Activated naive CD8-positive, alpha-beta T cell (primary cell): Measurements from ENCODE around the gene FSCN2.
"Not testable (repeated sequence)": the region's sequence is repeated elsewhere in the genome, so short reads cannot be mapped to it uniquely, and the experiment has no call there.

ENCODE experiments used
- H3K27ac Mint-ChIP-seq: one replicate; pipeline ENCODE4 v1.8.0; 2021; ENCODE audit warnings: mixed read lengths
- H3K27me3 Mint-ChIP-seq: one replicate; pipeline ENCODE4 v1.8.0; 2021; ENCODE audit warnings: mixed read lengths
- H3K36me3 Mint-ChIP-seq: one replicate; pipeline ENCODE4 v1.8.0; 2021; ENCODE audit warnings: mixed read lengths
- H3K4me1 Mint-ChIP-seq: one replicate; pipeline ENCODE4 v1.8.0; 2021; ENCODE audit warnings: low read depth, mixed read lengths
- H3K4me3 Mint-ChIP-seq: one replicate; pipeline ENCODE4 v1.8.0; 2021; ENCODE audit warnings: mild to moderate bottlenecking, mixed read lengths
- H3K9me3 Mint-ChIP-seq: one replicate; pipeline ENCODE4 v1.8.0; 2021; ENCODE audit warnings: low read depth, mixed read lengths

FSCN2 gene

DNA sequence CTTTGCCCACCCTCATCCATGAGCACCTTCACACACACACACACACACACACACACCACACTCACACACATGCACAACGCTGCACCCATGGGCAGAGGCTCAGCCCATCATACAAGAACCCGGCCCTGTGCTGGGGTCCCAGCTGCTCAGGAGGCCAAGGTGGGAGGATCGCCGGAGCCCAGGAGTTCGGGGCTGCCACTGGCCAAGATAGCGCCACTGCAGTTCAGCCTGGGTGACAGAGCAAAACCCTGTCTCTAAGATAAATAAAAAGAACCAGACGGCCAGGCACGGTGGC, 3.4 kb upstream of the FSCN2 start:
- no peaks in the 10 kb centered on the region for H3K36me3 Mint-ChIP-seq

GRCh38 chr17:81526662-81527571, 1.3 kb upstream of the FSCN2 start:
- Mint-ChIP-seq H3K27ac (no peak overlapping the region), H3K27me3 (peaks cover 2% of the 10 kb centered on the region), H3K4me1 (no peaks in the 10 kb centered on the region), H3K36me3 (no peaks in the 10 kb centered on the region), H3K4me3 (no peak overlapping the region), H3K9me3 (no peaks in the 10 kb centered on the region)

More for the DNA sequence above, 3.4 kb upstream of the FSCN2 start:
- Mint-ChIP-seq H3K9me3 (no peaks in the 10 kb centered on the region), H3K27ac (no peak overlapping the region), H3K27me3 (peaks cover 2% of the 10 kb centered on the region), H3K4me3 (no peak overlapping the region), H3K4me1 (peaks cover 3% of the 10 kb centered on the region)

DNA sequence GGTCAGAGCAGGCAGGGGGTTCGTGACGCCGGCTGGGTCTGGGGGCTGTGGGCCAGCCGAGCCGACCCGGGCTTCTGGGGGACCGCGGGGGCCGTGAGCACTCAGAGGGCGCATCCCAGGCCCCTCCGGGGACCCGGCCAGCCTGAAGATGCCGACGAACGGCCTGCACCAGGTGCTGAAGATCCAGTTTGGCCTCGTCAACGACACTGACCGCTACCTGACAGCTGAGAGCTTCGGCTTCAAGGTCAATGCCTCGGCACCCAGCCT, 140 bp downstream of the FSCN2 start:
- H3K27me3 Mint-ChIP-seq, result peaks cover 2% of the 10 kb centered on the region
- H3K4me3 Mint-ChIP-seq, result no peak overlapping the region
- no peaks in the 10 kb centered on the region for H3K9me3 Mint-ChIP-seq
- H3K36me3 Mint-ChIP-seq, result no peaks in the 10 kb centered on the region
- H3K4me1 Mint-ChIP-seq, result no peaks in the 10 kb centered on the region
- no peak overlapping the region for H3K27ac Mint-ChIP-seq

DNA sequence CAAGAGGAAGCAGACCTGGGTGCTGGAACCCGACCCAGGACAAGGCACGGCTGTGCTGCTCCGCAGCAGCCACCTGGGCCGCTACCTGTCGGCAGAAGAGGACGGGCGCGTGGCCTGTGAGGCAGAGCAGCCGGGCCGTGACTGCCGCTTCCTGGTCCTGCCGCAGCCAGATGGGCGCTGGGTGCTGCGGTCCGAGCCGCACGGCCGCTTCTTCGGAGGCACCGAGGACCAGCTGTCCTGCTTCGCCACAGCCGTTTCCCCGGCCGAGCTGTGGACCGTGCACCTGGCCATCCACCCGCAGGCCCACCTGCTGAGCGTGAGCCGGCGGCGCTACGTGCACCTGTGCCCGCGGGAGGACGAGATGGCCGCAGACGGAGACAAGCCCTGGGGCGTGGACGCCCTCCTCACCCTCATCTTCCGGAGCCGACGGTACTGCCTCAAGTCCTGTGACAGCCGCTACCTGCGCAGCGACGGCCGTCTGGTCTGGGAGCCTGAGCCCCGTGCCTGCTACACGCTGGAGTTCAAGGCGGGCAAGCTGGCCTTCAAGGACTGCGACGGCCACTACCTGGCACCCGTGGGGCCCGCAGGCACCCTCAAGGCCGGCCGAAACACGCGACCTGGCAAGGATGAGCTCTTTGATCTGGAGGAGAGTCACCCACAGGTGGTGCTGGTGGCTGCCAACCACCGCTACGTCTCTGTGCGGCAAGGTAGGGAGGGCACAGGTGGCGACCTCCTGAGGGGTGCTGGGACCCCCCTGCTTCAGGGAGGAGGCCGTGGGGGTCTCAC, 667 bp downstream of the FSCN2 start:
- no peaks in the 10 kb centered on the region for H3K4me1 Mint-ChIP-seq

GRCh38 chr17:81529437-81529803, 1.2 kb downstream of the FSCN2 start:
- Mint-ChIP-seq H3K4me1 (no peaks in the 10 kb centered on the region), H3K27ac (no peak overlapping the region), H3K9me3 (no peaks in the 10 kb centered on the region), H3K27me3 (peaks cover 3% of the 10 kb centered on the region), H3K36me3 (no peaks in the 10 kb centered on the region), H3K4me3 (no peak overlapping the region)

More for the DNA sequence above, 667 bp downstream of the FSCN2 start:
- H3K27me3 Mint-ChIP-seq, result peaks cover 3% of the 10 kb centered on the region
- H3K9me3 Mint-ChIP-seq, result no peaks in the 10 kb centered on the region
- no peak overlapping the region for H3K4me3 Mint-ChIP-seq
- H3K36me3 Mint-ChIP-seq, result no peaks in the 10 kb centered on the region
- H3K27ac Mint-ChIP-seq, result no peak overlapping the region

DNA sequence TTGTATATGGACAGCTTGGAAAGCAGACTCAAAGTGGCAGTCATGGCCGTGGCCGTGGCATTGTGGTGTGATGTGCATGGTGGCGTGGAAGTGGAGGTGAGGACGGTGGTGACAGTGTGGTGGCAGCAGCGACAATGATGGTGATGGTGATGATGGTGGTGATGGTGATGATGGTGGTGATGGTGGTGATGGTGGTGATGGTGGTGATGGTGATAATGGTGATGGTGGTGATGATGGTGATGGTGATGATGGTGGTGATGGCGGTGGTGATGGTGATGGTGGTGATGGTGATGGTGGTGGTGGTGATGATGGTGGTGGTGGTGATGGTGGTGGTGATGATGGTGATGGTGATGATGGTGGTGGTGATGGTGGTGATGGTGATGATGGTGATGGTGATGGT, 2.8 kb downstream of the FSCN2 start:
- H3K4me1 Mint-ChIP-seq, H3K36me3 Mint-ChIP-seq, H3K27me3 Mint-ChIP-seq, H3K4me3 Mint-ChIP-seq, H3K9me3 Mint-ChIP-seq, H3K27ac Mint-ChIP-seq: not testable (repeated sequence)

DNA sequence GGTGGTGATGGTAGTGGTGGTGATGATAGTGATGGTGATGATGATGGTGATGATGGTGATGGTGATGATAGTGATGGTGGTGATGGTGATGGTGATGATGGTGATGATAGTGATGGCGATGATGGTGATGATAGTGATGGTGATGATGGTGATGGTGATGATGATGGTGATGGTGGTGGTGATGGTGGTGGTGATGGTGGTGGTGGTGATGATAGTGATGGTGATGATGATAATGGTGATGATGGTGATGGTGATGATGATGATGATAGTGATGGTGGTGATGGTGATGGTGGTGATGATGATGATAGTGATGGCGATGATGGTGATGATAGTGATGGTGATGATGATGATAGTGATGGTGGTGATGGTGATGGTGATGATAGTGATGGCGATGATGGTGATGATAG, 3.8 kb downstream of the FSCN2 start:
- not testable (repeated sequence) for H3K9me3 Mint-ChIP-seq, H3K27me3 Mint-ChIP-seq, H3K36me3 Mint-ChIP-seq, H3K4me3 Mint-ChIP-seq, H3K4me1 Mint-ChIP-seq, H3K27ac Mint-ChIP-seq

- Mint-ChIP-seq H3K4me1 (no peaks in the 10 kb centered on the region), H3K4me3 (no peak overlapping the region), H3K36me3 (no peaks in the 10 kb centered on the region), H3K27ac (no peak overlapping the region), H3K27me3 (peaks cover 1% of the 10 kb centered on the region), H3K9me3 (no peaks in the 10 kb centered on the region)
These were observed 4.5 kb downstream of the FSCN2 start for GRCh38 chr17:81532490-81533287.

DNA sequence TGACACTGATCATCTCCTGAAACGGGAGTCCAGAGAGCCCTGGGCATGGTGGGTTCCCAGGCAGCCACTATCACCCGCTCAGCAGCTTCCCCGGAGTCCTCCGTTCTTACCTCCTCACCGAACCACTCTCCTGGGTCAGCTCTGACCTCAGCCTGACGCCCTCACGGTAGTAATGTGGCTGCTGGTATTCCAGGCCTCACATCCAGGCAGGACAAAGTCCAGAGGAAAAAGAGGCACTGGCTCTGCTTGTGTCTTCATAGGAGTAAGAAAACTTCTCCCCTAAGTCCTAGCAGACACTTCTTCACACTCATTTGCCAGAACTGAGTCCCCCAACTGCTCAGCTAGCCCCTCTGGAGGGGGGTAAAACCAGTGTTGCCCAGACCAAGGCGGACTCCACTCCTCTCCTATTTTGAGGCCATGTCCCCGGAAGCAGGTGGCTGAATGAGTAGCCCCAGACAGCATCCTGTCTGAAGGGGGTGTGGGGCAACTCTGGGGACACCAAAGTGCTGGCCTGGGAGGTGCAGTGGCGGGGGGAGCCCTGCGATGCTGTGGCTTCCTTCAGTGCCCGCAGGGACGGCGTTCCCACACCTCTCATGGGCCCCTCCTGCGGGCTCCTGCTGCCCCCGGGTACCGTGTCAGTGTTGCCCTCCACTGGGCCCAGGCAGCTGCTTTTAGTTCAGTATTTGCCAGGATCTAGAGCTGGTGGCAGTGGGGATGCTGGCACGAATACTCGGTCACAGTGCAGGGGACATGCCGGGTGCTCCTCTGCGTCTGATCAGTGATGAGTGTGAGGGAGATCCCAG, 5.4 kb downstream of the FSCN2 start:
- Mint-ChIP-seq H3K27ac (no peak overlapping the region), H3K4me3 (no peak overlapping the region), H3K27me3 (peaks cover 1% of the 10 kb centered on the region), H3K9me3 (no peaks in the 10 kb centered on the region), H3K36me3 (peaks cover 2% of the 10 kb centered on the region), H3K4me1 (no peaks in the 10 kb centered on the region)

- Mint-ChIP-seq H3K27me3 (peaks cover 1% of the 10 kb centered on the region), H3K27ac (no peak overlapping the region), H3K9me3 (no peaks in the 10 kb centered on the region), H3K36me3 (peaks cover 2% of the 10 kb centered on the region), H3K4me1 (no peaks in the 10 kb centered on the region), H3K4me3 (no peak overlapping the region)
These were observed 6.2 kb downstream of the FSCN2 start for GRCh38 chr17:81534157-81535006.

GRCh38 chr17:81535007-81535328, 6.8 kb downstream of the FSCN2 start:
- no peaks in the 10 kb centered on the region for H3K9me3 Mint-ChIP-seq
- no peak overlapping the region for H3K4me3 Mint-ChIP-seq
- peaks cover 2% of the 10 kb centered on the region for H3K36me3 Mint-ChIP-seq
- no peak overlapping the region for H3K27ac Mint-ChIP-seq
- H3K27me3 Mint-ChIP-seq, result peaks cover 1% of the 10 kb centered on the region
- H3K4me1 Mint-ChIP-seq, result no peaks in the 10 kb centered on the region

DNA sequence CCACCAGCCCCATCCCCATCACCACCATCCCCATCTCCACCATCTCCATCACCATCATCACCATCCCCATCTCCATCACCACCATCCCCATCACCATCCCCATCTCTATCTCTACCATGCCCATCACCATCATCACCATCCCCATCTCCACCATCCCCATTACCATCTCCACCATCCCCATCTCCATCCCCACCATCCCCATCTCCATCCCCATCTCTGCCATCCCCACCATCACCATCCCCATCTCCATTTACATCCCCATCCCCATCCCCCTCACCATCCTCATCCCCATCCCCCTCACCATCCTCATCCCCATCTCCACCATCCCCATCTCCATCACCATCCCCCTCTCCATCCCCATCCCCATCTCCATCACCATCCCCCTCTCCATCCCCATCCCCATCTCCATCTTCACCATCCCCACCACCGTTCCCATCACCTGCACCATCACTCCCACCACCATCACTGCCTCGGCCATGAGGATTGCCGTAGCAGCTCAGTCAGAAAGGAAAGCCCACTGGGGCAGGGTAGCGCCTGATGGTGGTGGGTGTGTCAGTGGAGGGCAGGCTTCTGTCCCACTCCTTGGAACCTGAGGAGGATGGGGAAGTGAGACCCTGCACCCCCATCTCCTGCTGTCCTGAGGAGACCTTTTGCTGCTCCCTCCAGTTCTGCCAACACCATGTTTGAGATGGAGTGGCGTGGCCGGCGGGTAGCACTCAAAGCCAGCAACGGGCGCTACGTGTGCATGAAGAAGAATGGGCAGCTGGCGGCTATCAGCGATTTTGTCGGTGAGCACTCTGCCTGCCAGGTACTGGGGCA, 7.5 kb downstream of the FSCN2 start:
- Mint-ChIP-seq H3K36me3 (peaks cover 2% of the 10 kb centered on the region), H3K27ac (no peak overlapping the region), H3K4me1 (no peaks in the 10 kb centered on the region), H3K27me3 (peaks cover 1% of the 10 kb centered on the region), H3K4me3 (no peak overlapping the region), H3K9me3 (no peaks in the 10 kb centered on the region)
